Ureter (tissue), 1 donor: ENCODE data around the gene CYP2A6. TPM values are rescaled to one million over a fixed set of nuclear protein-coding genes. Genes with fewer than 3 reads are reported as not detected.
"Not testable (repeated sequence)": the region's sequence is repeated elsewhere in the genome, so short reads cannot be mapped to it uniquely, and the experiment has no call there.

Experiments used
- DNase-seq: peaks from one replicate; pipeline ENCODE4 v3.0.0-alpha.2; 2020; ENCODE audit warnings: low spot score
- total RNA-seq: library from RNA; stranded (reverse); gene quantifications from one replicate; pipeline ENCODE4 v1.2.4, GENCODE V29; 2023
- donor health status: DM: yes; HTN: yes; CAD: no.

Gene CYP2A6
- total RNA-seq, 1 donor from 2014 or later = not detected

- peak; percentile 65 for DNase-seq
Measured at GRCh38 chr19:40819479-40820234, 30.6 kb downstream of the CYP2A6 start.

DNA sequence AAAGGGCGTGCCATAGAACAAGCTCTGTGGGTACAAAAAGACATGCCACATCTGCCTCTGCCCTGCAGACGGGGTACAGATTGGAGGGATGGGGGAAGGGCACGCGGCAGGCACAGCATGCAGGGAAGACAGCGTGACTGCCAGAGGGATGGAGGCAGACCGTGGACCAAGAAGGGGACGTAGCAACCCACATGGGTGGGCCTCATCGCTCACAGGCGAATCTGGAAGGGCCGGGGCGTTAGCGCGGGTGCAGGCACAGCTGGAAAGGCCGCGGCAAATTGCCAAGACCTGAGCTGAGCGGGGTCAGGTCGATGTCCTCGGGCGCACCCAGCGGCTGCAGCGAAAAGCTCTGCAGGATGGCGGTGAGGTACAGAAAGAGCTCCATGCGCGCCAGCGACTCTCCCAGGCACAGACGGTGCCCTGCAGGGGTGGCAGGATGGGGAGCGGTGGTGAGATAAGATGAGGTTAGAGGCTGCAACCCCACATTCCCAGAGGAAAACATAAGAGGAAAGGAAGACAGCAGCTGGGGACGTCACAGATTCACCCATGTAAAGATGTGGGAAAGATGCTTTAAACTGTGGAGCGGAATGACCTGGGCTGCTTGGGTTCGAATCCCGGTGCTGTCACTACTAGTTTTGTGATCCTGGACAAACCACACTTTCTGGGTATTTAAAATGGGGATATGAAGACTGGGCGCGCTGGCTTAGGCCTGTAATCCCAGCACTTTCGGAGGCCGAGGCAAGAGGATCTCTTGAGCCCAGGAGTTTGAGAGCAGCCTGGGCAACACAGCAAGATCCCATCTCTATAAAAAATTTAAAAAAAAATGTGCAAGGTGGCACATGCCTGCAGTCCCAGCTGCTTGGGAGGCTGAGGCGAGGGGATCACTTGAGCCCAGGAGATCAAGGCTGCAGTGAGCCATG is 31.5 kb downstream of the CYP2A6 start:
- DNase-seq = peak; percentile 81

DNA sequence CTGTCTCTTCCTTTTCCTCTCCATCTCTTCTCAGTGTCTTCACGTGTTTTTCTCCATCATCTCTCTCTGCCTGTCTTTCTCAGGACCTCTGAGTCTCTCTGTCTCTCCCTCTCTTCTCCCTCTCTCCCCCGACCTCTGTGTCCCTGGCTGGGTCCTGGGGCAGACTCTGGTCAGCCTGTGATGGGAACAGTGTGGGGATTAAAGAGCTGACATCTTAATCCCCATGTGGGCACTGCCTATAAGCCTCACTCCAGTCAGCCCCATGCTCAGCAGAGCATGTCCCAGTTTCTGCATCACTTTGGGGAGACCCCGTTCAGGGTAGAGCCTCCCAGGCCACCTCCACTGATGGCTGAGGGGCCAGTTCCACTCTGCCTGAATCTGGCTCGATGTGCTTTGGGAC is 35.0 kb downstream of the CYP2A6 start:
- DNase-seq = no peak

- no peak for DNase-seq
Measured at GRCh38 chr19:40813182-40813581, 37.1 kb downstream of the CYP2A6 start.

GRCh38 chr19:40812571-40812970 is 37.7 kb downstream of the CYP2A6 start:
- DNase-seq = not testable (repeated sequence)

GRCh38 chr19:40811478-40812341 is 38.5 kb downstream of the CYP2A6 start:
- DNase-seq = no peak

GRCh38 chr19:40810649-40811408 is 39.4 kb downstream of the CYP2A6 start:
- peak; percentile 87 for DNase-seq

- no peak for DNase-seq
Measured at GRCh38 chr19:40810160-40810559, 40.1 kb downstream of the CYP2A6 start.

DNA sequence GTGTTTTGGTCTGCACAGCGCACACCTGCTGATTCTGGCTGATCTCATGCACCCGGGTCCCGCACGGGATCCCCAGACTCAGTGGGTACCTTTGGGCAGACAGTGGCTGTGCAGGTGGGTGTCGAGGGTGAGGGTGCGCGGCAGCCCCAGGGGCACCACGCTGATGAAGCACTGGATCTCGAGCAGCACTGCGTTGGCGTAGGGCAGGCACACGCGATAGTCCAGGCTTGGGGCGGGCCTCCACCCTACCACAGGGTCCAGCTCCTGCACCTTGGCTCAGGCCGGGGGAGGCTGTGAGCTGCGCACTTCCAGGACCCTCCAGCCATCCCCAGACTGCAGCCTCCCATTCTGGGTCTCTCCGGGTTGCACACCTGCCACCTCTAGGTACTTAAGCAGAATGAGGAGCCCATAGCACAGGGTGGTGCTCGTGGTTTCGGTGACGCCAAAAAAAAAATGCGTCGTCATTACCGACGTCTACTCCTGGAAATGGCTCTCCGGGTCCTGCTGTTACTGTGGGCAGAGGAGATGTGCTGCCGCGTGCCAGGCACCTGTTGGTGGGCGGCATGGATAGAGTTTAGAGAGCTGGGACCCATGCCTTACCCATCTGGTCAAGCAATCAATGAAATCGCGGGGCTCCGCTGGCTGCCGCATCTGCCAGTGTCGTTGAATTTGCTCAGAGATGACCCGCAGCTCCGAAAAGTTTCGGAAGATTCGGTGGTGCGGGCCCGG is 40.7 kb downstream of the CYP2A6 start:
- DNase-seq = no peak

DNA sequence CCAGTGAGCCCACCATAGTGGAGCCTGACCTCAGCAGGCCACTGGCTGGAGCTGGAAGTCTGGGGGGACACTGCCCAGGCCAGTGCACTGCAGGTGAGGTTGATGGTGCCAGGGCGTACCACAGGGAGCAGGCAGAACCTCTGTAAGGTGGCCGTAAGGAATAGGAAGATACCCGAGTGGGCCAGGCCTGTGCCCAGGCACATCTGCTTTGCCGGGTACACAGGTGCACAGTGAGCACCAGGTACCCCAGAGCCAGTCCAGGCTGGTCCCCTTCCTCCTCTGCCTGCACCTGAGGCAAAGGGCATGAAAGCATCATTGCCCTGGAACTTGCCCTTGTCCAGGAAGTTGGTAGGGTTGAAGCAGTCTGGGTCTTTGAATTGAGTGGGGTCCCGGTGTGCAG is 41.8 kb downstream of the CYP2A6 start:
- DNase-seq = no peak

GRCh38 chr19:40808021-40808325 is 42.3 kb downstream of the CYP2A6 start:
- DNase-seq = no peak

DNA sequence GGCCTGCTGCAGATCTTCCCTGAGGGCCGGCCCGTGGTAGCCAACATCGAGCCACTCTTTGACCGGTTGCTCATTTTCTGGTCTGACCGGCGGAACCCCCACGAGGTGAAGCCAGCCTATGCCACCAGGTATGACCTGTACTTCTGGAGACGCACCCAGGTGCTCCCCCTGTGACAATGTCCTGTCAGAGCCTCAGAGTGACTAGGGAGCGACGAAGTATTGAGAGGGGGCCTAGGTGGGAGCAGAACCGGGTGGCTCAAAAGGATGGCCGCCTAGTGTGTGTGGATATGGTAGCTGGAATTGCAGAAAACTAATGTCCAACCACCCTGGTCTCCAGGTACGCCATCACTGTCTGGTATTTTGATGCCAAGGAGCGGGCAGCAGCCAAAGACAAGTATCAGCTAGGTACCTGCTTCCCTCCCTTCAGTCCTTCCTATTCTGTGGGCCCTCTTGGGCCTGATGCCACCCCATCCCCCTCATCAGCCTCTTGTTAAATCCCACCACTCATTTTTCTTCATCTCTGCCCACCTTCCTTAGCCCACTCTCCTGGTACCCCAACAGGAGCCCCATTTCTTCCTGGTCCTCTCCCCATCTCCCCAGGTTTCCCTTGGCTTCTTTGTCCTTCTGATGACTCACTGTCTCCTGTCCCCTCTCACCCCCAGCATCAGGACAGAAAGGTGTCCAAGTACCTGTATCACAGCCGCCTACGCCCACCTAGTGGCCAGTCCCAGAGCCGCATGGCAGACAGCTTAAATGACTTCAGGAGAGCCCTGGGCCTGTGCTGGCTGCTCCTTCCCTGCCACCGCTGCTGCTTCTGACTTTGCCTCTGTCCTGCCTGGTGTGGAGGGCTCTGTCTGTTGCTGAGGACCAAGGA is 42.9 kb downstream of the CYP2A6 start:
- DNase-seq = no peak

- peak; percentile 79 for DNase-seq
Measured at GRCh38 chr19:40806423-40807146, 43.7 kb downstream of the CYP2A6 start.

DNA sequence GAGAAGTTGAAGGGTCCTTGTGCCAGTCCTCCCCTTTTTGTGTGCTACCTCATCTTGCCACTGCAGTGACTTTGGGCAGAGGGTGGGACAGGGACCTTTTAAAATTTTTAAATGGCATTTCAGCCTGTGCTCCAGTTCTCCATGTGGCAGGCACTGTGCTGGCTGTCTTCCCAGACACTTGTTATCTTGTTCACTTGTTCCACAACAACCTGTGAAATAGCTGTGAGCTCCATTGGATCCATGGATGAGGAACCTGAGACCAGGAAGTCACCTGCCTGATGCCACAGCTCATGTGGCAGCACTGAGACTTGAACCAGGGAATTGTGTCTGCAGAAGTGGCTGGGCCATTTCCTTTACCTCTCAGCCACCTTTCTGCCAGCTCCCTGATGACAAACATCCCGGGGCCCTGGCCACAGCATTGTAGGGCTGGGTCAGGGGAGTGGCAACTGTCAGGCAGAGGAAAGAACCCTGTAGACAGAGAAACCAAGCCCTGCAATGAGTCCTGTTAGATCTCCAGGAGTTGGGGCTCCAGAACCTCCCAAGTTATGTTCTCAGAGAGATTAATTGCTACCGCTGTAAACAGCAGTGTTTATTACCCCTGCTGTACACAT is 44.9 kb downstream of the CYP2A6 start:
- no peak for DNase-seq

GRCh38 chr19:40804783-40805242 is 45.4 kb downstream of the CYP2A6 start:
- DNase-seq = no peak

DNA sequence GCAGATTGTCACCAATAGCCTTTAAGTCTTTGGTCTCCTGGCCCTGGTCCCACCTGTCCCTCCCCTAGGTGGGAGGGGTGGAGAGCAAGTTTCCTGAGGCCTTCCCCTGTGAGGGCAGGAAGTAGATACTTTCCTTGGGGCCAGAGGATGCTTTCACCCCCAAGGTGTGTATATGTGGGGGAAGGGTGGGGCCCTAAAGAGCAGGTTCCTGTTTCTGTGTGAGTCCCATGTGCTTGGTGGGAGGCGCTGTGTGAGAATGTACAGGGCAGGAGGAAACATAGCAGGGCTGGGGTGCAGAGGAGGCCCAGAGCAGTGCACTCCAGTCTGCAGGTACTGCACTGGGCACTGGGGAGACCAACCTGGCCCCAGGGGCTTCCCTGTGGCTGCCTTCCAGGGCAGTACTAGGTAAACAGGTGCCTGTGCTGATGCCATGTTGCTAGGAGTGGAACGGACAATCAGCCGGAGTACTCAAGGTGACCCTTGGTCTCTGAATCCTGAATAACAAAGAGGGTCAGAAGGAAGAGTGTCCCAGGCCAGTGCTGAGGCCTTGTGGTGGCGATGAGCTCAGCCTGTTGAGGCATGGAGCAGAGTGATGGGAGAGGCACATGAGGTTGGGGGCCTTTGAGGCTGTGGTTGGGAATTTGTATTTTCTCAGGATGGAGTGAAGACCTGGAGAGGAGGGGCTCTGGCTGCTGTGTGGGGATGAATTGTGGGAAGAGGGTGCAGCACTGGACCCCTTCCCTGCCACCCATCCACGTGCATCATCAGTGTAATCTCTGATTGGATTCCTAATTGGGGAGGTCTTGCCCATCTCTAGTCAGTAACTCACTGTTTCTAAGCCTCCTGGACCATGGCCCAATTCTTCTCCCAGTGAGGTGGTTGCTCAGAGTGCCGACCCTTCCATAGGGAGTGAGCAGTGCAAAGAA is 46.1 kb downstream of the CYP2A6 start:
- DNase-seq = no peak

DNA sequence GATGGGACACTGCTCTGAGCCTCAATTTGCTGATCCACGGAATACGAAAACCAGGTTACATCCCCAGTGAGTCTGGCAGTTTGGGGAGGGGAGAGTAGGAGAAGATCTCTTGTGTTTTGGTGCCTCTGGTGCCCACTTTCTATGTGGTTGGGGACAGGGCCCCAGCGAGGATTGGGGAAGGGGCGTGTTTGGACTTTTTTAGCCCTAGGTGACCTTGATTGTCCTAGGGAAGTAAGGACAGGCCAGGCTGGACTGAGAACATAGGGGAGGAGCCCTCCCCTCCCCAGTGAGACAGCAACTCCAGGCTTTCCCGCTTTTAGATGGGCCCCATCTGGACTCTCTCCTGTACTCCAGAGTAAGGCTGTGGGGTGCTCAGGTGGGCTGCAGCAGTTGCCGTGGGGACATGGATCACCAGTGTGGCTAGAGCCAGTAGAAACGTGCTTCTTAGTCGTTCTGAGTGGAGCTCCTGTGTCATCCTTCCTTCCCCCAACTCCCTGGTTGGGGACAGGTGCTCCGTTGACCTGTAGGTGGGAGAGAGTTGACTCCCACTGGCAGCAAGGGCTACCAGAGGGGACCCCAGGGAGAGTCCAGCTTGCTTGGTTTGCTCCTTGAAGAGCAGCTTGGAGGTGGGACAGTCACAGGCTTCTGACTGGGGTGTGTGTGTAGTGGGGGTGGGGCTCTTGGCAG is 46.9 kb downstream of the CYP2A6 start:
- DNase-seq = no peak
